Activated CD8-positive, alpha-beta memory T cell treated with anti-CD3 and anti-CD28 coated beads, Interleukin-2, amount 50 U/mL, for 1 hour (primary cell): Measurements from ENCODE around the gene SZRD1.

Experiments used
- DNase-seq: peaks from one replicate; pipeline ENCODE4 v3.0.0-alpha.2; 2020; ENCODE audit errors: extremely low read depth

The SZRD1 gene

DNA sequence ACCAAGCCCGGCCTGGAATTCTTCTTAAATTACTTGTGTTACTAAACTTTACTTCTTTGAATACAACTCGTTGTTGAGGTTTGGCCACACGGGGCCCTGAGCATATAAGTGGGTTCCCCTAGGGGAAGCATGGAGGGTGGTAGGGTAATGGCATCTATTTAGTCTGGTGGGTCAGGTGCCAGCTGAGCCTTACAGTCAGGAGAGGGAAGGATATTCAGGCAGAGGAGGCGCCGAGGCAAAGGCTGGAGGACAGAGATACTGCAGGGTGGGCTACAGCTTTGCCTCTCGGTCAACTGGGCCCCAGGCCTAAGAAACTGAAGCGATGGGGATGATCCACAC lies 73.1 kb downstream of the SZRD1 start:
- no peak for DNase-seq

DNA sequence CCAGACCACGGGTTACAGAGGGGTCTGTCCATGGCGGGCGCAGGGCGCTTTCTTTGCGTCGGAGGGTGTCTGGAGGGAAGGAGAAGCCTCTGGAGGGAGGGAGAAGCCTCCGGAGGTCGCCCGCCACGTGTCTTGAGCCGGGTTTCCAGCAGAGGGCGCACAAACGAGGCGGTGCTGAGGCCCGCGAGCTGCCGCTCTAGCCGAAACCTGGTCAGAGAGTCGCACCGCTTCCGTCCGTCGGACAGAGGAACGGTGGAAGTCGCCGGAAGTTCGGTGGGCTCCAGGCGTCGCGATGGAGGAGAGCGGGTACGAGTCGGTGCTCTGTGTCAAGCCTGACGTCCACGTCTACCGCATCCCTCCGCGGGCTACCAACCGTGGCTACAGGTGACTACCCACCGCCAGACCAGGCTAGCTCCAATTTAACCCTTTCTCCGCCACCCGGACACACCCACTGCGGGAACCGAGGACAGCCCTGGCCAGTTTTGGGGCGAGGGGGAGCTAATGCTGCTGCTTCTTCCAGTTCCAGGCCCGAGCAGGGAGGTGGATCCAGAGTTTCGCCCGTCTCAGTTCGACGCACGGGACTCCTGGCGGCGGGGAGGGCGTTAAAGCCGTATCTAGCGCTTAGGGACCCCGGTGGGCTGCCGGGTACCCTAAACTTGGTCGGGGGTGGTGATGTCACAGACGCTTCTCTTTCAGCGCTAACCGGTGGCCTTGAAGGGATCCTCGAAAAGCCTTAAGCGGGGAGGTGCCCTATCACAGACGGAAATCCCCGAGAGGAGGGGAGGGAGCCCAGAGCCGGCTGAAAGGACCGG lies 73.6 kb downstream of the SZRD1 start, which contains the start of gene NECAP2:
Gene NECAP2 (plus strand): TSS at position 255 of the 812 bp plus-strand sequence. CDS start 38 bp downstream, at position 293.
- peak; percentile 80 for DNase-seq

DNA sequence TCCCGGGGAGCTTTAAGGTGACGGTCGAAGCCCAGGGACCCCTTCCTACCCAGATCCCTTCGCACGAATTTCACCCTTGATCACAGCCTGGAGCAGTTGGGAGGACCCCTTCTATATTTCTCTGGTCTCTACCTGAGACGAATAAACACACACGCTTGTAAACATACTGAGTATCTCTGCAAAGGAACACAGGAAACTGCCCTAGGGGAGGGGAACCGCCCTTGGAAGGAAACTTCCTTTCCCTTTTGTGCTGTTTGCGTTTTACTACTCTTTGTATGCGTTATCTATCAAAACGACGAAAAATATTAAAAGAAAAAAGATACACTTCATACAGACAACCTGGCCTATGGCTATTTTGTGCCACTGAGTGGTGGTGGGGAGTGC lies 74.2 kb downstream of the SZRD1 start:
- DNase-seq: no peak

DNA sequence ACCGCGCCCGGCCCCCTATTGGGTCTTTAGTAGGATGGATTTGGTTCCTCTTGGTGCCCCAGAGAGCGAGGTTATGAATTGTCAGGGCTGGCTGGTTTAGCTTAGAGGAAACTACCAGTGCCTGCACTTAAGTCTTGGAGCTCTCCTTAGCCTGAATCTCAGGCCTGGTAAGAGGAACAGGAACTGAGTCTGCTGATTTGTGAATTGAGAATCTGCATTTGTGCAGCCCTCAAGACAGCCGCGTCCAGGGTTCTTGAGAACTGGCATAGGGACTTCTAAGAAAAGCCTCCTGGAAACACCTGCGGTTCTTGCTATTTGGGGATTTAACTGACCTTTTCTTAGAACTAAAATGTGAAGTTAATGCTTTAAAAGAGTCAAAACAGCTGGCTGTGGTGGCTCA lies 75.2 kb downstream of the SZRD1 start:
- DNase-seq: no peak

DNA sequence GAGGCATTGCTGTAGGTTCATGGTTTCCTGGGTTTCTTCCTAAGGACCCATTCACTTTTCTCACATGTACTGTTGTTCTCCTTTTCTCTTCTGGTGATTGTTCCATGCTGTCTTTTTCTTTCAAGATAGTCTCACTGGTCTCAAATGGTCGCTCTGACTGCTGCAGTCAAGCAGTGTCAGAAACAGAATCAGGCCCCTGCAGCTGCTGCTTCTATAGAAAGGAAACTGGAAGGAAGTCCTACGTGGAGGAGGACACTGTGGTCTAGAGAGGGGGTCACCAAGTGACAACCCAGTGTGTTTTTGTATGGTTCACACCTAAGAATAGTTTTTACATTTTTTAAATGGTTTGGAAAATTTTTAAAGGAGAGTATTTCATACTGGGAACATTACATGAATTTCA lies 75.9 kb downstream of the SZRD1 start:
- DNase-seq: no peak

DNA sequence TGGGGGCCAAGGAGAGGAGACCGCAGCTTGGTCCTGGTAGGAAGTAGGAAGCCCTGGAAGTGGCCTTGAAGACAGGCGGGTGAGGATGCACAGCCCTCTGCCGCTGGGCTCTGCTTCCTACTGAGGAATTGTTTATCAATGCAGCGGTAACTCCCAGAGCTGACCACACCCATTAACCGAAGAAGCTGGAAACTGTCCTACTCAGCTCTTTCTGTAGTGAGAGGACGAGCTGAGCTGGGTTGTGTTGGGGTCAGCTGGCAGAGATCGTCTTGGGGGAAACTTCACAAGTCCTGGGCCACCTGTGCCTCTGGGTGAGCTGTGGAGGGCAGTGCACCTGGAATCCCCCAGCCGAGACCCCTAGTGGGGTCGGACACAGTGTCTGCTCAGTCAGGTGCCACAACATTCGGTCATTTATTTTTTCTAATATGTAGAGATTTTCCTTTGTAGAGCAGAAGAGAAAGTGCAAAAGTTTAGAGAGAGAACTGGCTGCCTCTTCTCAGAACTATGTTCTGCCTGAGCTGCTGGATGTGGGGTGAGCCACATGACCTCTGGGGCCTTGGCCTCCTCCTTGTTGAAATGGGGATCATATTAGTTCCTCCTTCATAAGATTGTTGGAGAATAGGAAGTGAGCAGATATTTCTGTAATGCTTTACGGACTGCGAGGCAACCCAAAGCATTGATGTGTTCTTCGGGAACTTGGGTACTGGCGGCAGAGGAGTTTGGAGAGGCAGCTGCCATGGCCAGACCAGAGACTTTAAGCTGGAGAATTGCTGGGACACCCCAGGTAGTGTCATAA lies 77.1 kb downstream of the SZRD1 start:
- no peak for DNase-seq

DNA sequence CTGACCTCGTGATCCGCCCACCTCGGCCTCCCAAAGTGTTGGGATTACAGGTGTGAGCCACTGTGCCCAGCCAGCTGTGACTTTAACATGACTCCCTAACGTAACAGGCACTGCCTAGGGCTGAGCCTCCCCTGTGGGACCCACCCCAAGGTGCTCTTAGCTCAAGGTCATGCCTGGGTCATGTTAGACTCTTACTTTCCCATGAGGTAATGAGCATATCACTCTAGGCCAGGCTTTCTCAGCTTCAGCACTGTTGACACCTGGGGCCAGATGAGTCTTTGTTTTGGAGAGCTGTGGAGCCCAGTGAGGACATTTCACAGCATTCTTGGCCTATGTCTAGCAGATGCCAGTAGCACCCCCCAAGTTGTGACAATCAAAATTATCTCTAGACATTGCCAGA lies 78.0 kb downstream of the SZRD1 start:
- DNase-seq: no peak

DNA sequence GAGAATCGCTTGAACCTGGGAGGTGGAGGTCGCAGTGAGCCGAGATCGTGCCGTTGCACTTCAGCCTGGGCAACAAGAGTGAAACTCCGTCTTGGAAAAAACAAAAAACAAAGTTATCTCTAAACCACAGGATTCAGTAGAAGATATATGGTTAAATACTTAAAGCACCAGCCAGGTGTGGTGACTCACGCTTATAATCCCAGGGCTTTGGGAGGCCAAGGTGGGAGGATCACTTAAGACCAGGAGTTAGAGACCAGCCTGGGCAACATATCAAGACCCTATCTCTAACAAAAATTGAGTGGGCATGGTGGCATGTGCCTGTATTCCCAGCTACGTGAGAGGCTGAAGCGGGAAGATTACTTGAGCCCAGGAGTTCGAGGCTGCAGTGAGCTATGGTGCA lies 79.1 kb downstream of the SZRD1 start:
- no peak for DNase-seq

DNA sequence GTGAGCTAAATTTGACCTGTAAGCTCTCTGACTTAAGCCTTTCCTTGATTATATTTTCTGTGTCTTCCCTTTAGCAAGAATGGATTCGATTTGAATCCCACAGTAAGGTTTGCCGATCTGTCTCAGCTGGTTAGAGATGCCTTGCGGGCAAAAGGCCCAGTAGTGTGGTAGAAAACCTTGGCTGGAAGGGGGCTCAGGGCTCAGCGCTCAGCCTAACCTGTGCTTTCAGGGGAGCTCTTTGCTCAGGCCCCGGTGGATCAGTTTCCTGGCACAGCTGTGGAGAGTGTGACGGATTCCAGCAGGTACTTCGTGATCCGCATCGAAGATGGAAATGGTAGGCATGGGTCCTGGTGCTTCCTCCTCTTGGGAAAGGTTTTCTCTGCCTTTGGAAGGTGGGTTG lies 80.6 kb downstream of the SZRD1 start:
- no peak for DNase-seq
